Activated naive CD4-positive, alpha-beta T cell treated with anti-CD3 and anti-CD28 coated beads for 36 hours (primary cell): ENCODE measurements around the gene MORN1. TPM values are rescaled to one million over a fixed set of nuclear protein-coding genes. Genes with fewer than 3 reads are reported as not detected.

Source experiments
- CTCF ChIA-PET: fragments of 350-600 bp; sonication (Branson Sonifier 250); formaldehyde crosslinking; loops from one replicate; lab custom pipeline; 2021; ENCODE audit warnings: antibody characterized with exemption; lab: Charles Lee
- DNase-seq: peaks from one replicate; pipeline ENCODE4 v3.0.0-alpha.2; 2020
- H3K27ac Mint-ChIP-seq: one replicate; pipeline ENCODE4 v1.8.0; 2021; ENCODE audit warnings: mild to moderate bottlenecking, mixed read lengths
- H3K27me3 Mint-ChIP-seq: one replicate; pipeline ENCODE4 v1.8.0; 2021; ENCODE audit warnings: low read depth, mixed read lengths
- H3K36me3 Mint-ChIP-seq: one replicate; pipeline ENCODE4 v1.8.0; 2021; ENCODE audit warnings: low read depth, mixed read lengths
- H3K4me1 Mint-ChIP-seq: one replicate; pipeline ENCODE4 v1.8.0; 2021; ENCODE audit warnings: low read depth, mixed read lengths
- H3K4me3 Mint-ChIP-seq: one replicate; pipeline ENCODE4 v1.8.0; 2021; ENCODE audit warnings: mild to moderate bottlenecking, moderate library complexity, mixed read lengths
- H3K9me3 Mint-ChIP-seq: one replicate; pipeline ENCODE4 v1.8.0; 2021; ENCODE audit warnings: mixed read lengths
- intact Hi-C: fragments of 100-400 bp; cut with micrococcal nuclease; formaldehyde crosslinking; loops from one replicate; pipeline ENCODE4 v1.15.1; 2023
- total RNA-seq, 2 experiments: library from RNA; stranded (reverse); gene quantifications; one replicate each; pipeline ENCODE4 v1.2.3, GENCODE V29; 2021

The MORN1 gene
- total RNA-seq, 2 experiments from 2014 or later: 3.2 to 4.9 TPM

DNA sequence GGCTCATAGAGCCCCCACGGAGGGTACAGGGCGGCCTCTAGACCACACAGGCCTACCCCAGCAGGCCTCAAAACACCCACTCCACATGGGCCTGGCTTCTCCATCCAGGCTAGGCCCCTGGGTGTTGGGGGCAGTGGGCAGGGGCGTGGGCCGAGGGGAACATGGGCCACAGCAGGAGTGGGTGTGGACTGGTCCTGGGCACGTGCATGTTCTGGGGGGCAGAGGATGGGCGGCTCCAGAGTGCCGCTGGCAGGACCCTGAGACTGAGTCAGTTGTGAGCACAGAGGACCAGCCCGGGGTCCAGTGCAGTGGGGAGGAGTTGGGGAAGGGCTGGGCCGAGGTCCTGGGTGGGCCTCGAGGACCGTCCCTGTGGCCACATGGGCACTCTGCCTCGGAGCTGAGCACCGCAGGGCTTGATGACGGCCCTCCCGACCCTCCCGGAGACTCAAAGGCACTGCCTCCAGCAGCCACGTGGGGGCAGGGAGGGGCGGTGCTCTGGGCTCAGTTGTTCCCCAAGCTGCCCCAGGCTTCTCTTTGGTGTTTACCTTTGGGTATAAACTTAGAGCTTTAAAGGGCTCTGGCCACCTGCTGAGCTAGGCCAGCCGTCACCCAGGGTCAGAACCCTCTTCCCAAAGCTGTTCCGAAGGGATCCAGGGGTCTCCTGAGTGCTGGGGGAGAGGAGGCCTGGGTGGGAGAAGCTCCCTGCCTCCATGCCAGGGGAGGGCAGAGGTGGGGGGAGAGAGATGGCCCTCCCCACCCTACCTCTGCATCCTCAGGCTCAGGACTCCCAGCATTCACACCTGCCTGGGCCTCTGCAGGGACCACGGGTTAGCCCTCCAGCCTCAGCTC is 79.9 kb downstream of the MORN1 start:
- no peaks in the 10 kb centered on the region for H3K9me3 Mint-ChIP-seq
- H3K27ac Mint-ChIP-seq: no peak overlapping the region
- no peaks in the 10 kb centered on the region for H3K27me3 Mint-ChIP-seq
- peaks cover 16% of the 10 kb centered on the region for H3K36me3 Mint-ChIP-seq
- no peak overlapping the region for H3K4me3 Mint-ChIP-seq
- peak; percentile 58 for DNase-seq
- CTCF ChIA-PET: interaction anchor here (0.6 to 1.3 kb wide), 4 partner anchors 35 to 117 kb away, joined by 3 to 4 read pairs (median 3); partner anchors contain the start of gene FAAP20
- peaks cover 4% of the 10 kb centered on the region for H3K4me1 Mint-ChIP-seq
- intact Hi-C loops: loop anchor here (5.0 kb wide), 1 partner anchor 71 kb away; no protein-coding TSS in a partner anchor

DNA sequence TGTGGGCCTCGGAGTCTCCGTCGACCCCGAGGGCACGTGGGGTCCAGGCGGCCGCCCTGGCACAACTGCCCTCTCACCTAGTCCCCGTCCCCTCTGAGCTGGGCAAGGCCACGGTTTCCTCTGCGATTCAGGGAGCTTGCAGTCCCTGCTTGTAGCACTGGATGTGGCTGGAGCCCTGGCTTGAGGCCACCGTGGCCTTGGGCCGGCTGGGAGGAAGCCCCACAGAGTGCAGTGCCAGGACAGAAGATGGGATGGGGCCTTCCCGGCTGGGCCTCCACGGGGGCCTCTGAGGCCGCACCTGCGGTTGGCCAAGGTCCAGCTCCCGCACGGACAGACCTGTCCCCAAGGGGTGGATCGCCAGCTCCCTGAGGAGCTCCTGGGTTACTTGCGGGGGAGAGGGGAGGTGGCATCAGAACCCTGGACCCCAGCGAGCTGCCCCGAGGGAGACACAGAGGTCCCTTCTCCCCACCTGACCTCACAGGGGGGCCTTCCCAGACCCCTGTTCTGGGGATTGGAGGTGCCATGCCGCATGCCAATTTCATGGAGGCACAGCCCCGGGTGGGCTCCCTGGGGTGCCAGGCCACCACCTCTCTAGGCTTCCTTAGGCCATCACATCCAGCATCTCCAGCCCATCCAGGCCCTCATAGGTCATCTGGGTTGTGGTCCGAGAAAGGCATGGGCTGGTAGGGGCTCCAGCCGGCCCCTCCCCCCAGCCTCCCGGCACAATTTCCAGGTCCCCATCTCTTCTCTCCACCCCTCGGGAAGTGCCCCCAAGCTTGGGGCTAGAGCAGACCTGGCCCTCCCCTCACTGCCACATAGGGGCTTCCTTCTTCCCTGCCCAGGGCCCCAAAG is 80.8 kb downstream of the MORN1 start:
- Mint-ChIP-seq H3K36me3 (peaks cover 19% of the 10 kb centered on the region), H3K9me3 (no peaks in the 10 kb centered on the region), H3K4me1 (peaks cover 4% of the 10 kb centered on the region), H3K27ac (no peak overlapping the region), H3K27me3 (no peaks in the 10 kb centered on the region), H3K4me3 (no peak overlapping the region)
- CTCF ChIA-PET: interaction anchor here (1.0 to 1.3 kb wide), 3 partner anchors 79 to 116 kb away, joined by 3 to 4 read pairs (median 3); partner anchors contain the start of gene FAAP20
- intact Hi-C loops: loop anchor here (5.0 kb wide), 1 partner anchor 72 kb away; no protein-coding TSS in a partner anchor
- DNase-seq: no peak

DNA sequence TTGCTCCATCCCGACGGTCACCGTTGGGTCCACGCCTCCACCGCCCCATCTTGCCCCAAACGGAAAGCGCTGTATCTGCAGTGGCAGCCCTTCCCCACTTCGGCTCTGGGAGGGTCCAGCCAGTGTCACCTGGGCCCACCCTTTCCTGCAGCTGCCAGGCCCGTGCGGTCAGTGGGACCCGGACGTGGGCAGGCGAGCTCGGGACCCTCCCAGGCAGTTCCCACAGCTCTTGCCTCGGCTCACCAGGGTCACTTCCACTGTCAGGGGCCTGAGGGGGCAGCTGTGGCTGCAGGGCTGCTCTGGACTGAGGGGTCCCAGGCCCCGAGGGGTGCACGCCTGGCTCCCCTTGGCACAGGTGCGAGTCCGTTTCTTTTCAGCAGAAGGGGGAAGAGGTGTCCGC is 82.5 kb downstream of the MORN1 start:
- Mint-ChIP-seq H3K36me3 (peaks cover 25% of the 10 kb centered on the region), H3K27me3 (no peaks in the 10 kb centered on the region), H3K4me3 (no peak overlapping the region), H3K4me1 (peaks cover 3% of the 10 kb centered on the region), H3K27ac (no peak overlapping the region), H3K9me3 (no peaks in the 10 kb centered on the region)
- no peak for DNase-seq
- CTCF ChIA-PET: no interaction called here
- intact Hi-C loops: no loop called here

DNA sequence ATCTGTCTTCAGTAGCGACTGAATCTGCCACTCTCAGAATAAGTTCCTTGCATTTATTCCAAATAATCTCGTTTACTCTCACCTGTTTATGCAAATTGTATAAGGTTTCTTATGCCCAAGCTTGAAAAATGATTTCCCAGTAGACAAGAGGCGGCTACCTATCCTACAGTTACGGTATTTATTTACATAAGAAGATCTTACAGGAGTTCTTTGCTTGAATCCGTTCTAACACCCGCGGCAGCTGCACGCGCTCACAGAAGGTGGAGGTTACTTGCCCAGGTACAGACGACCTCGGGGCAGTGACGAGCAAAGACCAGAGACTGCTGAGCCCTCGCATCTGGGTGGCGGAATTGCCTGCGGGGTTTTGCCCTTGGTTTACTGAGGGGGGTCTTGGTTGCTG is 83.4 kb downstream of the MORN1 start:
- Mint-ChIP-seq H3K9me3 (no peaks in the 10 kb centered on the region), H3K36me3 (peaks cover 32% of the 10 kb centered on the region), H3K4me1 (peaks cover 6% of the 10 kb centered on the region), H3K27ac (peak overlapping the region; percentile 36), H3K27me3 (no peaks in the 10 kb centered on the region), H3K4me3 (no peak overlapping the region)
- intact Hi-C loops: no loop called here
- DNase-seq: no peak
- CTCF ChIA-PET: no interaction called here

DNA sequence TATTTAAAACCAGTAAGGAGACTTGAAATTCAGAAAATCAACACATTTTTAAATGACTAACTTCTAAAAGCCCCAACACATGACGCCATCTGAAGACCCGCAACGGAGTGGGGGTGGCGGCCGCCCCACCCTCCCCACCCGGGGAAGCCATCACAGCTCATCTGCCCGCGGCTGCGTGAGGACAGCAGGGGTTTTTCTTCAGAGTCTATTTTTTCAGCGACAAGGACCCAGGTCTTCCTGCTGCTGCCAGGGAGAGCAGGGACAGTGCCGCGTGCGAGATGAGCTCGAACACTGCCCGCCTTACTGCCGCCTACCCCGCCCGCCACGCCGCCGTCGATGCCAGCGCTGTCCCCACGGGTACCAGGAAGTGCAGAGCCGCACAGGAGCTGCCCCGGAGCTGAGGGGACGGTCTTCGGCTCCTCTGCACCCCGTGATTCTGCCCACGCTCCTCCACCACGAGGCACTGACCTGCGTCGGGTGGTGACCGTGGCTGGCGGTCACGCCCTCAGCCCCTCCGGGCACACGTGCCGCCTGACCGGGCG is 84.2 kb downstream of the MORN1 start:
- Mint-ChIP-seq H3K27me3 (no peaks in the 10 kb centered on the region), H3K27ac (no peak overlapping the region), H3K36me3 (peaks cover 34% of the 10 kb centered on the region), H3K4me3 (no peak overlapping the region), H3K4me1 (peaks cover 12% of the 10 kb centered on the region), H3K9me3 (no peaks in the 10 kb centered on the region)
- intact Hi-C loops: no loop called here
- CTCF ChIA-PET: no interaction called here
- DNase-seq: no peak

DNA sequence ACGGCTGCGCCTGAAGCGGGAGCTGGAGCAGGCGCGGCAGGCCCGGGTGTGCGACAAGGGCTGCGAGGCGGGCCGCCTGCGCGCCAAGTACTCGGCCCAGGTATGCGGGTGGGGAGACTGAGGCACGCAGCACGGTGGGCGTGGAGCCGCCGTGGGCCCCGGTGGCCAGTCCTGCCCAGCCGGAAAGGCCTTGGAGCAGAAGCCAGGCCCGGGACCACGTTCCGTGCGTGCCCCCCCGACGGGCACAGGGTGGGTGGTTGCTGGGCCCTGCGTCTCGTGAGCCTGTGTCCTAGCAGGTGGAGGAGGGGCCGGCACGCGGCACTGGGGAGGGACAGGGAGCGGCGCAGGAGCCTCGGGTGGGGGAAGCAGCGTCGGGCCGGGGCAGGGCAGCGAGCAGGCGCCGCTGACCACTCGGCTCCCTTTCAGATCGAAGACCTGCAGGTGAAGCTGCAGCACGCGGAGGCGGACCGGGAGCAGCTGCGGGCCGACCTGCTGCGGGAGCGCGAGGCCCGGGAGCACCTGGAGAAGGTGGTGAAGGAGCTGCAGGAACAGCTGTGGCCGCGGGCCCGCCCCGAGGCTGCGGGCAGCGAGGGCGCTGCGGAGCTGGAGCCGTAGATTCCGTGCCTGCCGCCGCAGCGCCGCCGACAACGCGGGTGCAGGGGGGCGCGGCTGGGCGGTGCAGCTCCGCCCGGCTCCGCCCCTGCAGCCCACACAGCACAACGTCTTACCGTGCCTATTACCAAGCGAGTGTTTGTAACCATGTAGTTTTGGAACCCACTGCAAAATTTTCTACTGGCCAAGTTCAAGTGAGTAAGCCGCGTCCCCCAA is 85.0 kb downstream of the MORN1 start:
- Mint-ChIP-seq H3K27me3 (no peaks in the 10 kb centered on the region), H3K9me3 (no peaks in the 10 kb centered on the region), H3K4me3 (no peak overlapping the region), H3K27ac (no peak overlapping the region), H3K36me3 (peaks cover 34% of the 10 kb centered on the region), H3K4me1 (peaks cover 18% of the 10 kb centered on the region)
- no peak for DNase-seq
- CTCF ChIA-PET: no interaction called here
- intact Hi-C loops: no loop called here

DNA sequence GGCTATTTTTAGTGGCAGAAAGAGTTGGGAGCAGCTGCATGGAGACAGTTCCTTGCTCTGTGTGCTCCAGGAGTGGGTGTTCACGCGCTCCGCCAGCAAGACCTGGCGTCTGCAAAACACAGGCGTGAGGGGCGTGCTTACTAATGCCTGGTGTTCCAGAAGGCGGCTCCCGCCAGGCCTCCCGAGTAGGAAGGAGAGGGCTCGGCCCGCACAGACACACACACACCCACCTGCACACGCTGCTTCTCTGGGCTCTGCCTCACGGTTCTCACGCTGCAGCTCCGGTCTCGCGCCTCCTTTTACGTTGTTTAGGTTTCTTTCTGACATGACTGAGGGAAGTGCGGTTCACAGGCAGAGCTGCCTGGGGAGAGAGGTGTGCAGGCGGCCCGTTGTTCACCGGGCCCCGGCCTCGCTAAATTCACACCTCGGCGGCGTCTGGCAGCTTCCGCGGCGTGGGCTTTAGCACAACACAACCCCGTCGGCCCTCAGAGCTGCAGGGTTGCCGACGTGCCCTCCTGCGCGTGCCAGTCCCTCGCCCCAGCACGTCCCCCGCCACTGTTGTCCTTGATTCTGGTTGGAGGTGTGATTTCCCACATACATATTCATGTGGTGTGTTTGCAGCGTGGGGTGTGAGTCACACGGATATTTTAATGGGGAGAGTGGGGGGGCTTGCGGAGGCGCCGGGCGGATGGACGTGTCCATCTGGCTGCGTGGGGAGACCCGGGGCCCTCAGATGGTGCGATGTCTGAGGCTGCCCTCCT is 86.3 kb downstream of the MORN1 start:
- Mint-ChIP-seq H3K36me3 (peaks cover 34% of the 10 kb centered on the region), H3K4me3 (no peak overlapping the region), H3K27ac (no peak overlapping the region), H3K9me3 (no peaks in the 10 kb centered on the region), H3K4me1 (peaks cover 23% of the 10 kb centered on the region), H3K27me3 (no peaks in the 10 kb centered on the region)
- CTCF ChIA-PET: no interaction called here
- no peak for DNase-seq
- intact Hi-C loops: loop anchor here (5.0 kb wide), 1 partner anchor 242 kb away; no protein-coding TSS in a partner anchor

DNA sequence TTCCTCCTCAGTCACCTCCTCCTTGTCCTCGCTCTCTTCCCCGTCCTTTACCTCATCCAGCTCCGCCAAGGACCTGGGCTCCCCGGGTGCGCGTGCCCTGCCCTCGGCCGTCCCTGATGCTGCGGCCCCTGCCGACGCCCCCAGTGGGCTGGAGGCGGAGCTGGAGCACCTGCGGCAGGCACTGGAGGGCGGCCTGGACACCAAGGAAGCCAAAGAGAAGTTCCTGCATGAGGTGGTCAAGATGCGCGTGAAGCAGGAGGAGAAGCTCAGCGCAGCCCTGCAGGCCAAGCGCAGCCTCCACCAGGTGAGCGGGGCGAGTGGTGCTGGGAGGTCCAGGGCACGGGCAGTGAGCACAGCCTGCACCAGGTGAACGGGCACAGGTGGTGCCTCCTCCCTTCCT is 87.1 kb downstream of the MORN1 start:
- H3K9me3 Mint-ChIP-seq: no peaks in the 10 kb centered on the region
- intact Hi-C loops: loop anchor here (5.0 kb wide), 1 partner anchor 243 kb away; no protein-coding TSS in a partner anchor
- no peaks in the 10 kb centered on the region for H3K27me3 Mint-ChIP-seq
- CTCF ChIA-PET: interaction anchor here (2.0 kb wide), 1 partner anchor 11 kb away, joined by 4 read pairs; no protein-coding TSS in a partner anchor
- no peak overlapping the region for H3K4me3 Mint-ChIP-seq
- H3K27ac Mint-ChIP-seq: no peak overlapping the region
- H3K4me1 Mint-ChIP-seq: peaks cover 31% of the 10 kb centered on the region
- peaks cover 34% of the 10 kb centered on the region for H3K36me3 Mint-ChIP-seq
- no peak for DNase-seq

DNA sequence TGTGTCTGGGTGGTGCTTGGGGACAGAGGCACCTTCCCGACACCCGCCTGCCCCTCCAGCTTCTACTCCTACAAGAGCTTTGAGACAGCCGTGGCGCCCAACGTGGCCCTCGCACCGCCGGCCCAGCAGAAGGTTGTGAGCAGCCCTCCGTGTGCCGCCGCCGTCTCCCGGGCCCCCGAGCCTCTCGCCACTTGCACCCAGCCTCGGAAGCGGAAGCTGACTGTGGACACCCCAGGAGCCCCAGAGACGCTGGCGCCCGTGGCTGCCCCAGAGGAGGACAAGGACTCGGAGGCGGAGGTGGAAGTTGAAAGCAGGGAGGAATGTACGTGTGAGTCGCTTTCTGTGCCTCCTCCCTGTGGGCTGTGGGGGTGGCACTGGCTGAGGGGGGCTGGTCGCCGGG is 87.6 kb downstream of the MORN1 start:
- no peaks in the 10 kb centered on the region for H3K27me3 Mint-ChIP-seq
- H3K36me3 Mint-ChIP-seq: peaks cover 34% of the 10 kb centered on the region
- peaks cover 34% of the 10 kb centered on the region for H3K4me1 Mint-ChIP-seq
- no peak overlapping the region for H3K4me3 Mint-ChIP-seq
- H3K27ac Mint-ChIP-seq: no peak overlapping the region
- no peaks in the 10 kb centered on the region for H3K9me3 Mint-ChIP-seq
- intact Hi-C loops: loop anchor here (5.0 kb wide), 1 partner anchor 244 kb away; no protein-coding TSS in a partner anchor
- CTCF ChIA-PET: interaction anchor here (2.0 kb wide), 1 partner anchor 11 kb away, joined by 4 read pairs; no protein-coding TSS in a partner anchor
- no peak for DNase-seq

DNA sequence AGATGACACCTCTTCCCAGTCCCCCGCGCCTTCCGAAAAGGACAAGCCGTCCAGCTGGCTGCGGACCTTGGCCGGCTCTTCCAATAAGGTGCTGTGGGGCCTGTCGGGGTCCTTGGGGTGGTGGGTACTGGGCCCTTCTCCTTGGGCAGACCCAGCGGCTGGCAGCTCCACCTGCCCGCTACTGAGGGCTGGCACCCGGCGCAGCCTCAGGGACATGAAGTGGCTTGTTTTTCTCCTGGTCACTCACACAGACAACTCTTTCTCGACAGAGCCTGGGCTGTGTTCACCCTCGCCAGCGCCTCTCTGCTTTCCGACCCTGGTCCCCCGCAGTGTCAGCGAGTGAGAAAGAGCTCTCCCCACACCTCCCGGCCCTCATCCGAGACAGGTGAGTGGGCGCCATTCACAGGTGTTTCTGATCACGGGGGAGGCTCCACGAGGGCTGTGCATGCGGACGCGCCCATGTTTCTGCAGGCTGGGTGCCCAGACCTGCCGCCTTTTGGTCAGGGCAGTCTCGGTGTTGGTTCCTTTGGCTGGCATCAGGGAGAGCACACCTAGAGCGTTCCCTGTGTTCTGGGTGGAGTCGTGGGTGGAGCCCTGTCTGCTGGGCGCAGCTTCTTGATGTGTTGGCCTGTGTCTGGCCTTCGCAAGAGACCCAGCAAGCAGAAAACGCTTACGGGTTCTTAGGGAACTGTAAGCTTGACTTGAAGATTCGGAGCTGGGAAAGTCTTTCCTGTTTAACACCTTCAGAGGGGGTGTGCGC is 88.2 kb downstream of the MORN1 start:
- Mint-ChIP-seq H3K27me3 (no peaks in the 10 kb centered on the region), H3K36me3 (peaks cover 28% of the 10 kb centered on the region), H3K4me3 (no peak overlapping the region), H3K4me1 (peaks cover 40% of the 10 kb centered on the region), H3K27ac (peak overlapping the region; percentile 66), H3K9me3 (no peaks in the 10 kb centered on the region)
- no peak for DNase-seq
- intact Hi-C loops: loop anchor here (5.0 kb wide), 1 partner anchor 244 kb away; no protein-coding TSS in a partner anchor
- CTCF ChIA-PET: interaction anchor here (2.0 kb wide), 1 partner anchor 12 kb away, joined by 4 read pairs; no protein-coding TSS in a partner anchor
